Measurements from ENCODE around the gene ZNF785.

GRCh38 chr16:30556125-30556473 is 29.4 kb downstream of the ZNF785 start:
- TF ChIP-seq CTCF (IDR thresholded peaks at IDR 0.05) (no peak), SP1 (CRISPR knock-in tag; conservative IDR thresholded peaks at IDR 0.05) (no peak), SMAD3 (CRISPR knock-in tag; IDR thresholded peaks at IDR 0.05; ENCODE audit: borderline replicate concordance) (no peak), ZNF317 (CRISPR knock-in tag; IDR thresholded peaks at IDR 0.05; ENCODE audit: borderline replicate concordance, low read depth) (no peak), HMGXB4 (CRISPR knock-in tag; IDR thresholded peaks at IDR 0.05) (no peak), PRDM15 (CRISPR knock-in tag; IDR thresholded peaks at IDR 0.05) (no peak), IRF2 (CRISPR knock-in tag; IDR thresholded peaks at IDR 0.05; ENCODE audit: borderline replicate concordance, low read depth) (no peak)
